Type B pancreatic cell (in vitro differentiated cells): ENCODE results near the gene KLK7. TPM values are rescaled to one million over a fixed set of nuclear protein-coding genes. Genes with fewer than 3 reads are reported as not detected.

Source experiments
- DNase-seq: peaks from one replicate; pipeline ENCODE4 v3.0.0; 2021; ENCODE audit warnings: mixed read lengths; ENCODE audit not compliant: unreplicated experiment; ENCODE audit errors: extremely low spot score
- H3K27ac Mint-ChIP-seq: 2 replicates; pipeline ENCODE4 v1.8.0; 2021; ENCODE audit warnings: mild to moderate bottlenecking, mixed read lengths
- H3K27me3 Mint-ChIP-seq: 2 replicates; pipeline ENCODE4 v1.8.0; 2021; ENCODE audit warnings: mixed read lengths
- H3K36me3 Mint-ChIP-seq: 2 replicates; pipeline ENCODE4 v1.8.0; 2021; ENCODE audit warnings: mixed read lengths
- H3K4me1 Mint-ChIP-seq: one replicate; pipeline ENCODE4 v1.8.0; 2021; ENCODE audit warnings: mixed read lengths; ENCODE audit not compliant: unreplicated experiment
- H3K4me3 Mint-ChIP-seq: 2 replicates; pipeline ENCODE4 v1.8.0; 2021; ENCODE audit warnings: mild to moderate bottlenecking, mixed read lengths
- H3K9me3 Mint-ChIP-seq: 2 replicates; pipeline ENCODE4 v1.8.0; 2021; ENCODE audit warnings: mixed read lengths
- total RNA-seq: library from RNA; stranded (reverse); gene quantifications from 2 replicates; pipeline ENCODE4 v1.2.1, GENCODE V29; 2021; ENCODE audit warnings: low replicate concordance
- TF ChIP-seq, protein P1 (sequence below): fragments of 200-600 bp; sonication (generic); conservative IDR thresholded peaks from 2 replicates; pipeline ENCODE4 v1.5.0; 2021; ENCODE audit warnings: antibody characterized with exemption, mild to moderate bottlenecking

KLK7 gene
- total RNA-seq, 1 donor from 2014 or later: not detected

DNA sequence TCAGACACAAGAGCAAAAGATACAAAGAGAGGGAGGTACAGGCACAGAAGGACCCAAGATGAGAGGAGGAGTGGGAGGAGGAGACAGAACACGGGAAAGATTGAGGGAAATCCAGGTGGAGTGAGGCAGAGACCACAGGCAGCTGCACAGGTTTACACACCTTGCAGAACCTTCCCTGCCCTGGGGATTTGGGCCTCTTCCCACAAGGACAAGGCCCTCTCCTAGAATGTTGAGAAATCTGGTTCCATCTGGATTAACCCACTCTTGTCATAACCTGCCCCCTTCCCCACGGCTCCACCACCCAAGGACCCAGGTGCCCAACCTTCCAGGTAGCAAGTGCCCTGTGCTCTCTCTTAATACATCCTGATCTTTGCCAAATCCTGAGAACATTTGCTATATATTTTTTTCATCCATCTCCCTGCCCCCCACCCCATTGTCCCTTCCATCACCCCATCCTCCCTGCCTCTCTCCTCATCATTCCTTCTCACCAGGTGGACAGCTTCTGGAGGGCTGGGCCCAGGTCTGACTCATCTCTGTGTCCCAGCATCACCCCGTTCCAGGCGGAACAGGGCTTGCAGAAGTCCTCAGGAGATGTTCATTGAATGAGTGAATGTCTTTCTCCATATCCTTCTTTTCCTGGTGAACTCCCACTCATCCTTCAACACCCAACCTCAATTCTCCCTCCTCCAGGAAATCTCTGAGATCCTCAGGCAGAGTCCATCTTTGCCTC is 26.5 kb upstream of the KLK7 start:
- Mint-ChIP-seq H3K9me3 (no peaks in the 10 kb centered on the region), H3K4me1 (no peaks in the 10 kb centered on the region), H3K27me3 (peaks cover 62% of the 10 kb centered on the region), H3K4me3 (no peak overlapping the region), H3K27ac (peak overlapping the region; percentile 60), H3K36me3 (no peaks in the 10 kb centered on the region)
- DNase-seq: no peak
- TF ChIP-seq, protein P1, sequence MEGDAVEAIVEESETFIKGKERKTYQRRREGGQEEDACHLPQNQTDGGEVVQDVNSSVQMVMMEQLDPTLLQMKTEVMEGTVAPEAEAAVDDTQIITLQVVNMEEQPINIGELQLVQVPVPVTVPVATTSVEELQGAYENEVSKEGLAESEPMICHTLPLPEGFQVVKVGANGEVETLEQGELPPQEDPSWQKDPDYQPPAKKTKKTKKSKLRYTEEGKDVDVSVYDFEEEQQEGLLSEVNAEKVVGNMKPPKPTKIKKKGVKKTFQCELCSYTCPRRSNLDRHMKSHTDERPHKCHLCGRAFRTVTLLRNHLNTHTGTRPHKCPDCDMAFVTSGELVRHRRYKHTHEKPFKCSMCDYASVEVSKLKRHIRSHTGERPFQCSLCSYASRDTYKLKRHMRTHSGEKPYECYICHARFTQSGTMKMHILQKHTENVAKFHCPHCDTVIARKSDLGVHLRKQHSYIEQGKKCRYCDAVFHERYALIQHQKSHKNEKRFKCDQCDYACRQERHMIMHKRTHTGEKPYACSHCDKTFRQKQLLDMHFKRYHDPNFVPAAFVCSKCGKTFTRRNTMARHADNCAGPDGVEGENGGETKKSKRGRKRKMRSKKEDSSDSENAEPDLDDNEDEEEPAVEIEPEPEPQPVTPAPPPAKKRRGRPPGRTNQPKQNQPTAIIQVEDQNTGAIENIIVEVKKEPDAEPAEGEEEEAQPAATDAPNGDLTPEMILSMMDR: no peak

DNA sequence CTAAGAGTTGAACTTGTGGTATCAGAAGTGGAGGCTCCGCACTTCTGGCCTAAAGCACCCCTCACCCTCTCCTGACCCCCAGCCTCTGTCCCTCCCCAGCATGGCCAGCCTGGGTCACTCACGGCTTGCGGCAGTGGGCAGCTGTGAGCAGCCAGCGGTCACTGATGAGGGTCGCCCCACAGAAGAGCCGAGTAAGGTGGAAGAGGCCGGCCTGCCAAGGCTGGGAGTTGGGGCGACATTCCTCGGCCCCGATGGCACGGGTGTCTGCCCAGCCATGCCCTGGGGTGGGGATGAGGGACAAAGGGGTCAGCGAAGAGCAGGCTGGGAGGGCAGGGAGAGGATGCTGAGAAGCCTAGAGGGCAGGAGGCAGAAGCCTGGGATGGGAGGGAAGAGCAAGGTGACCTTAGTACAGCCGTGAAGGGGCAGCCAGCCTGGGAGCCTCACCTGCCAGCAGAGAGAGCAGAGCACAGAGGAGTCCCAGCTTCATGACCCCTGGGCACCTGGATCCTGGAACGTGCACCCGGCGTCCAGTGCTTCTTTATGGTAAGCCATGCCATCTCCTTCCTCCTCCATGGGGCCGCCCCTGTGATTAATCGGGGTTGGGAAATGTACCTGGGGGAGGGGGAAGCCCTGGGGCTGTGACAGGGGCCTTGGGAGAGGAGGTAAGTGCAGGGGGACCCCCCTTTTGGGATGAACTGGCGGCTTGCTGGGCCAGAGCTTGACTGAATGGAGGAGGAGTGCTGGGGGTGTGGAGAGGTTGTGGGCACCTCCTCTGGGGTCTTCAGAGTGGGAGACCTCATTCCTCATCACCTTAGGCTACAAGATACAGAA is 25.6 kb upstream of the KLK7 start:
- no peaks in the 10 kb centered on the region for H3K36me3 Mint-ChIP-seq
- no peak for DNase-seq
- H3K27ac Mint-ChIP-seq: no peak overlapping the region
- H3K27me3 Mint-ChIP-seq: peaks cover 61% of the 10 kb centered on the region
- TF ChIP-seq, protein P1: no peak
- no peaks in the 10 kb centered on the region for H3K9me3 Mint-ChIP-seq
- no peaks in the 10 kb centered on the region for H3K4me1 Mint-ChIP-seq
- no peak overlapping the region for H3K4me3 Mint-ChIP-seq

DNA sequence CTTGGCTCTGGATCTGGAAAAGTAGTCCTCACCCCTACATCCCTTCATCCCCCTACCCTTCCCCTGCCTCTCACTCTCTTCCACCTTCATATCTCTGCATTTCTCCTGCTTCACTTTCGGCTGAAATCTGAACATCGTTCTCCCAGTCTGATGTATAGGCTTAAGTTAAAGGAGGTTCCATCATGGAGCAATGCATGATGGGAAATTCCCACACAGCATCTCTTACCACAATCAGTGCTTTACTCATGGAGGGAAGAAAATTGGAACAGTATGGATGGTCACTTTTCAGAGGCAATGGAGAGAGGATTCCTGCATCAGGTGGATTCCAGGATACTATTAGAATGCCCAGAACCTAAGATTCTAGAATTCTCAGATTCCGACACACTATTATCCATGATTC is 23.8 kb upstream of the KLK7 start:
- H3K27ac Mint-ChIP-seq: no peak overlapping the region
- H3K36me3 Mint-ChIP-seq: no peaks in the 10 kb centered on the region
- no peaks in the 10 kb centered on the region for H3K4me1 Mint-ChIP-seq
- H3K9me3 Mint-ChIP-seq: no peaks in the 10 kb centered on the region
- peaks cover 49% of the 10 kb centered on the region for H3K27me3 Mint-ChIP-seq
- no peak overlapping the region for H3K4me3 Mint-ChIP-seq
- TF ChIP-seq, protein P1: no peak
- no peak for DNase-seq

DNA sequence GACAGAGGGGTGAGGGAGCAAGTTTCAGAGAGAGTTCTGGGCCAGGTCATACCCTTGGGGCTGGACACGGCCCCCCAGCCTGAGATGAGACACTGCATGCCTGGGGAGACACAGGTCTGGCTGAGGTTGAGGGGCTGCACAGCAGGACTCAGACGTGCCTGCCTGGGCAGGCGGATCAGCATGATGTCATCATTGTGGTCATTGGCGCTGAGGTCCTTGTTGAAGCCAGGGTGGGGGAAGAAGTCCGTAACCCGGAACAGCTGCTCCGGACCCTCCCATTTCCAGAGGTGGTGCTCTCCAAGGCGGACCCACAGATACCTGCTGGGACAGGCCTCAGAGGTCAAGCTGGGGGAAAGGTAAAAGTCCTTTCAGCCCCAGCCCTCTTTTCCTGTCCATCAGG is 22.7 kb upstream of the KLK7 start:
- H3K27ac Mint-ChIP-seq: no peak overlapping the region
- TF ChIP-seq, protein P1: no peak
- no peak for DNase-seq
- H3K27me3 Mint-ChIP-seq: peaks cover 51% of the 10 kb centered on the region
- no peaks in the 10 kb centered on the region for H3K9me3 Mint-ChIP-seq
- no peaks in the 10 kb centered on the region for H3K36me3 Mint-ChIP-seq
- H3K4me3 Mint-ChIP-seq: no peak overlapping the region
- H3K4me1 Mint-ChIP-seq: peaks cover 3% of the 10 kb centered on the region

DNA sequence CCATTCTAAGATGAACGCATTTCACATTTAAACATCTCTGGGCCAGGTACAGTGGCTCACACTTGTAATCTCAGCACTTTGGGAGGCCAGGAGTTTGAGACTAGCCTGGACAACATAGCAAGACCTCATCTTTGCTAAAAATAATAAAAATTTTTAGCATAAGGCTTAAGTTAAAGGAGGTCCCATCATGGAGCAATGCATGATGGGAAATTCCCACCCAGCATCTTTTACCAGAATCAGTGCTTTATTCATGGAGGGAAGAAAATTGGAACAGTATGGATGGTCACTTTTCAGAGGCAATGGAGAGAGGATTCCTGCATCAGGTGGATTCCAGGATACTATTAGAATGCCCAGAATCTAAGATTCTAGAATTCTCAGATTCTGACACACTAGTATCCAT is 21.5 kb upstream of the KLK7 start:
- no peaks in the 10 kb centered on the region for H3K9me3 Mint-ChIP-seq

More for the DNA sequence above, 21.5 kb upstream of the KLK7 start:
- no peak for DNase-seq
- H3K4me3 Mint-ChIP-seq: no peak overlapping the region
- peaks cover 3% of the 10 kb centered on the region for H3K4me1 Mint-ChIP-seq
- H3K27ac Mint-ChIP-seq: no peak overlapping the region
- H3K27me3 Mint-ChIP-seq: peaks cover 43% of the 10 kb centered on the region
- no peaks in the 10 kb centered on the region for H3K36me3 Mint-ChIP-seq
- TF ChIP-seq, protein P1: no peak
